K562 (cell line): ENCODE measurements around the gene POC1B. TPM values are rescaled to one million over a fixed set of nuclear protein-coding genes. Genes with fewer than 3 reads are reported as not detected.

ENCODE experiments used
- ARID3B ChIP-seq: fragments of 250-450 bp; sonication (Bioruptor Pico); IDR thresholded peaks from 2 replicates; pipeline ENCODE4 v1.4.0; 2020; ENCODE audit warnings: borderline replicate concordance
- BRCA1 ChIP-seq, 2 experiments: fragments of 450-650 bp in 1 of 2; sonication (generic) in 1 of 2; formaldehyde crosslinking in 1 of 2; IDR thresholded peaks; 2 replicates each; pipeline versions ENCODE4 v1.5.0 to v1.6.1; 2017 to 2020; ENCODE audit warnings: mild to moderate bottlenecking in 1 of 2, missing genetic modification reagents in 1 of 2
- CBFA2T2 ChIP-seq: fragments of 450-650 bp; conservative IDR thresholded peaks from 2 replicates; pipeline ENCODE4 v1.6.1; 2017; ENCODE audit warnings: mild to moderate bottlenecking
- CLOCK ChIP-seq: fragments of 250-450 bp; sonication (Bioruptor Pico); IDR thresholded peaks from 2 replicates; pipeline ENCODE4 v1.4.0; 2020; ENCODE audit warnings: mild to moderate bottlenecking, moderate library complexity, borderline replicate concordance
- CREBBP ChIP-seq: IDR thresholded peaks from one replicate; pipeline ENCODE4 v1.6.1; 2012; ENCODE audit warnings: low read depth, mild to moderate bottlenecking, control low read depth, inconsistent platforms, low read length
- DACH1 ChIP-seq: fragments of 450-650 bp; IDR thresholded peaks from 2 replicates; pipeline ENCODE4 v1.6.1; 2018; ENCODE audit not compliant: partially characterized antibody
- E2F1 ChIP-seq: sonication (generic); formaldehyde crosslinking; IDR thresholded peaks from 2 replicates; pipeline ENCODE4 v1.8.1; 2023; ENCODE audit warnings: mild to moderate bottlenecking, missing genetic modification reagents, moderate library complexity
- ETV6 ChIP-seq, 3 experiments: fragments of 150-350 bp in 1 of 3; sonication (generic) in 1 of 3; formaldehyde crosslinking in 1 of 3; IDR thresholded peaks; 2 replicates each; pipeline versions ENCODE4 v1.6.1 to v1.8.0; 2014 to 2022; ENCODE audit warnings: borderline replicate concordance in 2 of 3, low read depth in 2 of 3, antibody characterized with exemption in 1 of 3, low read length in 1 of 3, mild to moderate bottlenecking in 1 of 3, missing genetic modification reagents in 1 of 3
- HMG20B ChIP-seq: fragments of 250-450 bp; sonication (Bioruptor Pico); IDR thresholded peaks from 2 replicates; pipeline ENCODE4 v1.5.0; 2021; ENCODE audit warnings: mild to moderate bottlenecking
- KLF16 ChIP-seq: IDR thresholded peaks from 2 replicates; pipeline ENCODE4 v1.6.1; 2016; ENCODE audit warnings: antibody characterized with exemption
- PHF21A ChIP-seq: fragments of 450-650 bp; IDR thresholded peaks from 2 replicates; pipeline ENCODE4 v1.6.1; 2017; ENCODE audit warnings: low read depth, borderline replicate concordance
- RBM34 ChIP-seq: fragments of 200-400 bp; formaldehyde crosslinking; IDR thresholded peaks from 2 replicates; pipeline ENCODE4 v1.6.1; 2018; ENCODE audit warnings: low read length, borderline replicate concordance; ENCODE audit not compliant: insufficient read depth
- SMAD4 ChIP-seq: fragments of 250-450 bp; sonication (Bioruptor Pico); conservative IDR thresholded peaks from 2 replicates; pipeline ENCODE4 v1.8.0; 2021; ENCODE audit warnings: inconsistent platforms, mild to moderate bottlenecking, moderate library complexity
- SNIP1 ChIP-seq: fragments of 450-650 bp; IDR thresholded peaks from 2 replicates; pipeline ENCODE4 v1.7.1; 2017; ENCODE audit warnings: low read depth, mild to moderate bottlenecking
- SRSF1 ChIP-seq: fragments of 200-400 bp; formaldehyde crosslinking; IDR thresholded peaks from 2 replicates; pipeline ENCODE4 v1.6.1; 2017; ENCODE audit warnings: mild to moderate bottlenecking, low read depth, low read length, moderate library complexity
- SRSF9 ChIP-seq: fragments of 200-400 bp; formaldehyde crosslinking; IDR thresholded peaks from 2 replicates; pipeline ENCODE4 v1.6.1; 2017; ENCODE audit warnings: low read depth, low read length, borderline replicate concordance
- STAG1 ChIP-seq: sonication (generic); formaldehyde crosslinking; IDR thresholded peaks from 2 replicates; pipeline ENCODE4 v1.5.0; 2020; ENCODE audit warnings: missing genetic modification reagents, borderline replicate concordance
- THRAP3 ChIP-seq: fragments of 450-650 bp; IDR thresholded peaks from 2 replicates; pipeline ENCODE4 v1.6.1; 2016; ENCODE audit warnings: mild to moderate bottlenecking, inconsistent platforms, borderline replicate concordance
- ZBED1 ChIP-seq: IDR thresholded peaks from 2 replicates; pipeline ENCODE4 v1.6.1; 2014
- ZFP1 ChIP-seq: fragments of 450-650 bp; formaldehyde crosslinking; IDR thresholded peaks from 2 replicates; pipeline ENCODE4 v1.4.0; 2020; ENCODE audit warnings: mild to moderate bottlenecking, mixed read lengths
- ZNF445 ChIP-seq: fragments of 250-450 bp; sonication (Bioruptor Pico); IDR thresholded peaks from 2 replicates; pipeline ENCODE4 v1.4.0; 2020; ENCODE audit warnings: low read depth, mild to moderate bottlenecking, moderate library complexity
- ZNF644 ChIP-seq: fragments of 200-800 bp; sonication (Bioruptor generic); IDR thresholded peaks from 2 replicates; pipeline ENCODE4 v1.6.1; 2016; ENCODE audit warnings: low read depth, missing genetic modification characterization, missing compliant biosample characterization
- polyA plus RNA-seq, 8 experiments: library from polyadenylated mRNA; depleted of rRNA in 4 of 8; stranded (reverse) in 5 of 8; unstranded in 3 of 8; fragments of >200 nt; fragmentation: Nextera tagmentation in 2 of 8; fragmentation: Illumina TruSeq in 1 of 8; extraction: Ambion mirVana in 2 of 8; extraction: Trizol in 1 of 8; gene quantifications; 2 replicates each; pipeline versions ENCODE4 v1.2.1 to v1.2.3, GENCODE V29; 2011 to 2014; ENCODE audit warnings: inconsistent platforms in 1 of 8, missing spikeins in 1 of 8
- total RNA-seq, 7 experiments: library from RNA; depleted of rRNA in 6 of 7; stranded (reverse); fragments of >200 nt in 6 of 7; fragmentation: Illumina TruSeq in 2 of 7; extraction: Trizol in 2 of 7; gene quantifications; 2 replicates each; pipeline versions ENCODE4 v1.2.1 to v1.2.3, GENCODE V29; 2011 to 2021; ENCODE audit warnings: low replicate concordance in 1 of 7
- TF ChIP-seq, protein P1 (sequence below): fragments of 250-450 bp; sonication (Bioruptor Pico); IDR thresholded peaks from 2 replicates; pipeline ENCODE4 v1.8.0; 2021; ENCODE audit warnings: borderline replicate concordance, mild to moderate bottlenecking, moderate library complexity; ENCODE audit not compliant: poor library complexity, severe bottlenecking

POC1B gene
- total and polyA plus RNA-seq, 9 of the 15 experiments (the other 6 are each of a cell fraction or from before 2014, with no cell fraction given) = 4.5 to 16.1 (median 10.4) TPM

- no peak for TF ChIP-seq SRSF9
- TF ChIP-seq CREBBP = no peak
- no peak for TF ChIP-seq CBFA2T2
- TF ChIP-seq ZFP1 (CRISPR knock-in tag) = no peak
- TF ChIP-seq SNIP1 = no peak
- TF ChIP-seq SRSF1 = no peak
- no peak for TF ChIP-seq DACH1
- TF ChIP-seq ARID3B (CRISPR knock-in tag) = no peak
- TF ChIP-seq ETV6 (IDR thresholded peaks at IDR 0.05; ENCODE audit: borderline replicate concordance in 1 of 2, low read depth in 2 of 2, low read length in 1 of 2) = no peak
- TF ChIP-seq ETV6 (CRISPR knock-in tag; IDR thresholded peaks at IDR 0.05; ENCODE audit: borderline replicate concordance) = no peak
- TF ChIP-seq ZBED1 = no peak
- TF ChIP-seq STAG1 = no peak
- no peak for TF ChIP-seq PHF21A
- TF ChIP-seq ZNF445 (CRISPR knock-in tag) = no peak
- TF ChIP-seq CLOCK (CRISPR knock-in tag) = no peak
- no peak for TF ChIP-seq RBM34
- TF ChIP-seq, protein P1, sequence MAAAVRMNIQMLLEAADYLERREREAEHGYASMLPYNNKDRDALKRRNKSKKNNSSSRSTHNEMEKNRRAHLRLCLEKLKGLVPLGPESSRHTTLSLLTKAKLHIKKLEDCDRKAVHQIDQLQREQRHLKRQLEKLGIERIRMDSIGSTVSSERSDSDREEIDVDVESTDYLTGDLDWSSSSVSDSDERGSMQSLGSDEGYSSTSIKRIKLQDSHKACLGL (CRISPR knock-in tag) = no peak
- no peak for TF ChIP-seq KLF16
- no peak for TF ChIP-seq SMAD4
- TF ChIP-seq BRCA1 (IDR thresholded peaks at IDR 0.05) = no peak
- TF ChIP-seq BRCA1 (CRISPR knock-in tag; IDR thresholded peaks at IDR 0.05) = no peak
- no peak for TF ChIP-seq E2F1
- 0 out of 2 replicates have a peak, but pooled peaks have one; percentile 40 for TF ChIP-seq ZNF644 (tag)
- no peak for TF ChIP-seq THRAP3
- TF ChIP-seq HMG20B (CRISPR knock-in tag) = no peak
Observed at GRCh38 chr12:89566615-89567014, 40.8 kb upstream of the POC1B start (continued).
